Measurements from ENCODE around the gene AK5. TPM values are rescaled to one million over a fixed set of nuclear protein-coding genes. Genes with fewer than 3 reads are reported as not detected.

Gene AK5
- total RNA-seq, 2 donors from 2014 or later = 2.2 to 2.8 TPM

- Histone ChIP-seq H3K27me3 (no peaks in the 10 kb centered on the region), H3K27ac (no peak overlapping the region), H3K36me3 (no peaks in the 10 kb centered on the region), H3K9me3 (no peaks in the 10 kb centered on the region), H3K4me1 (no peaks in the 10 kb centered on the region), H3K4me3 (no peak overlapping the region)
- no peak for TF ChIP-seq CTCF (IDR thresholded peaks at IDR 0.05)
- DNase-seq (ENCODE audit: low spot score) = no peak
Measured at GRCh38 chr1:77395051-77395450, 113.2 kb downstream of the AK5 start.

GRCh38 chr1:77398152-77398551 is 116.3 kb downstream of the AK5 start:
- Histone ChIP-seq H3K9me3 (no peaks in the 10 kb centered on the region), H3K4me3 (no peak overlapping the region)
- no peak for DNase-seq (ENCODE audit: low spot score)

GRCh38 chr1:77399250-77400086 is 117.6 kb downstream of the AK5 start:
- no peaks in the 10 kb centered on the region for H3K36me3 ChIP-seq
- no peaks in the 10 kb centered on the region for H3K4me1 ChIP-seq
- no peak for DNase-seq (ENCODE audit: low spot score)
- H3K9me3 ChIP-seq = no peaks in the 10 kb centered on the region
- H3K27ac ChIP-seq = no peak overlapping the region
- no peaks in the 10 kb centered on the region for H3K27me3 ChIP-seq
- TF ChIP-seq CTCF (IDR thresholded peaks at IDR 0.05) = no peak
- H3K4me3 ChIP-seq = no peak overlapping the region

More at GRCh38 chr1:77398152-77398551, 116.3 kb downstream of the AK5 start:
- no peaks in the 10 kb centered on the region for H3K36me3 ChIP-seq
- TF ChIP-seq CTCF (IDR thresholded peaks at IDR 0.05) = no peak
- no peaks in the 10 kb centered on the region for H3K4me1 ChIP-seq
- H3K27me3 ChIP-seq = no peaks in the 10 kb centered on the region
- H3K27ac ChIP-seq = no peak overlapping the region

GRCh38 chr1:77400781-77401180 is 119.0 kb downstream of the AK5 start:
- no peaks in the 10 kb centered on the region for H3K27me3 ChIP-seq
- TF ChIP-seq CTCF (IDR thresholded peaks at IDR 0.05) = no peak
- H3K27ac ChIP-seq = no peak overlapping the region
- H3K36me3 ChIP-seq = no peaks in the 10 kb centered on the region
- DNase-seq (ENCODE audit: low spot score) = no peak
- H3K4me3 ChIP-seq = no peak overlapping the region
- no peaks in the 10 kb centered on the region for H3K9me3 ChIP-seq
- no peaks in the 10 kb centered on the region for H3K4me1 ChIP-seq

GRCh38 chr1:77401384-77401783 is 119.6 kb downstream of the AK5 start:
- Histone ChIP-seq H3K27me3 (no peaks in the 10 kb centered on the region), H3K4me1 (no peaks in the 10 kb centered on the region), H3K9me3 (no peaks in the 10 kb centered on the region), H3K36me3 (no peaks in the 10 kb centered on the region), H3K27ac (no peak overlapping the region), H3K4me3 (no peak overlapping the region)
- no peak for DNase-seq (ENCODE audit: low spot score)
- TF ChIP-seq CTCF (IDR thresholded peaks at IDR 0.05) = no peak

GRCh38 chr1:77405186-77405585 is 123.4 kb downstream of the AK5 start:
- DNase-seq (ENCODE audit: low spot score) = no peak
- no peak overlapping the region for H3K27ac ChIP-seq
- H3K27me3 ChIP-seq = no peaks in the 10 kb centered on the region
- no peaks in the 10 kb centered on the region for H3K36me3 ChIP-seq
- no peak for TF ChIP-seq CTCF (IDR thresholded peaks at IDR 0.05)
- H3K4me1 ChIP-seq = no peaks in the 10 kb centered on the region
- H3K9me3 ChIP-seq = no peaks in the 10 kb centered on the region
- H3K4me3 ChIP-seq = no peak overlapping the region

All from right atrium auricular region (tissue), 2 donors.